Measurements from ENCODE around the gene CRB2. TPM values are rescaled to one million over a fixed set of nuclear protein-coding genes. Genes with fewer than 3 reads are reported as not detected.

Gene CRB2
- total and polyA plus RNA-seq, 2 of the 13 experiments (the other 11 are each of a cell fraction or from before 2014, with no cell fraction given): 0.01 to 0.29 TPM

GRCh38 chr9:123316053-123316718 is 39.8 kb upstream of the CRB2 start (continued):
- peak; percentile 77 for TF ChIP-seq HNF4G (IDR thresholded peaks at IDR 0.05; ENCODE audit: borderline replicate concordance, low read depth, low read length)
- TF ChIP-seq HNF4G (CRISPR knock-in tag; IDR thresholded peaks at IDR 0.05; ENCODE audit: borderline replicate concordance, low read depth): no peak
- no peak for TF ChIP-seq NR2F1 (CRISPR knock-in tag; IDR thresholded peaks at IDR 0.05)
- peak; percentile 19; the same call in 1 of the 2 replicates for TF ChIP-seq TARDBP (CRISPR knock-in tag; IDR thresholded peaks at IDR 0.05)
- no peak for TF ChIP-seq NPAS2 (CRISPR knock-in tag; IDR thresholded peaks at IDR 0.05; ENCODE audit: borderline replicate concordance)
- TF ChIP-seq UBTF (CRISPR knock-in tag; IDR thresholded peaks at IDR 0.05): no peak
- TF ChIP-seq ZNF280B (CRISPR knock-in tag; IDR thresholded peaks at IDR 0.05; ENCODE audit: borderline replicate concordance): no peak
- TF ChIP-seq ZNF644 (CRISPR knock-in tag; IDR thresholded peaks at IDR 0.05; ENCODE audit: low read depth): peak; percentile 76; the same call in 1 of the 2 replicates
- peak; percentile 57 for TF ChIP-seq PATZ1 (CRISPR knock-in tag; IDR thresholded peaks at IDR 0.05)
- TF ChIP-seq ZFP1 (CRISPR knock-in tag; IDR thresholded peaks at IDR 0.05): no peak
- no peak for TF ChIP-seq SRSF9 (IDR thresholded peaks at IDR 0.05; ENCODE audit: borderline replicate concordance, insufficient read depth, low read depth, low read length, poor library complexity, severe bottlenecking)
- no peak for TF ChIP-seq NR2F6 (IDR thresholded peaks at IDR 0.05)
- peak; percentile 55; the same call in 1 of the 2 replicates for TF ChIP-seq NR2F6 (CRISPR knock-in tag; IDR thresholded peaks at IDR 0.05)
- peak; percentile 49; the same call in 1 of the 2 replicates for TF ChIP-seq ZNF331 (CRISPR knock-in tag; IDR thresholded peaks at IDR 0.05)
- TF ChIP-seq ZBTB49 (CRISPR knock-in tag; IDR thresholded peaks at IDR 0.05; ENCODE audit: borderline replicate concordance): no peak
- no peak for TF ChIP-seq KLF9 (CRISPR knock-in tag; IDR thresholded peaks at IDR 0.05; ENCODE audit: low read depth)
- 0 out of 2 replicates have a peak, but pooled peaks have one; percentile 83 for TF ChIP-seq MZF1 (CRISPR knock-in tag; IDR thresholded peaks at IDR 0.05; ENCODE audit: borderline replicate concordance)
- TF ChIP-seq ZNF556 (CRISPR knock-in tag; IDR thresholded peaks at IDR 0.05; ENCODE audit: borderline replicate concordance): peak; percentile 45; the same call in 1 of the 2 replicates
- TF ChIP-seq HMG20B (CRISPR knock-in tag; conservative IDR thresholded peaks at IDR 0.05): no peak
- no peak for TF ChIP-seq TCF7L2 (IDR thresholded peaks at IDR 0.05; ENCODE audit: low read depth, low read length)
- no peak for TF ChIP-seq CC2D1A (CRISPR knock-in tag; IDR thresholded peaks at IDR 0.05)
- TF ChIP-seq YEATS4 (CRISPR knock-in tag; IDR thresholded peaks at IDR 0.05; ENCODE audit: borderline replicate concordance): peak; percentile 22; the same call in 1 of the 2 replicates
